Naive thymus-derived CD4-positive, alpha-beta T cell (primary cell): ENCODE results near the gene RAD23A. TPM values are rescaled to one million over a fixed set of nuclear protein-coding genes. Genes with fewer than 3 reads are reported as not detected.
A peak's percentile ranks its signal among the peaks of the same experiment; 100 is the strongest.

Experiments used
- ATAC-seq: fragments of 150-1000 bp; cut with Tn5 transposase; 2 replicates; pipeline ENCODE4 v1.10.0; 2021; ENCODE audit warnings: mild to moderate bottlenecking, moderate library complexity
- CTCF ChIA-PET: fragments of 350-600 bp; sonication (Branson Sonifier 250); formaldehyde crosslinking; loops from one replicate; lab custom pipeline; 2021; ENCODE audit warnings: antibody characterized with exemption; lab: Charles Lee
- POLR2A ChIA-PET: fragments of 350-600 bp; sonication (Branson Sonifier 250); formaldehyde crosslinking; loops from one replicate; lab custom pipeline; 2021; ENCODE audit warnings: antibody characterized with exemption, inconsistent platforms; lab: Charles Lee
- DNase-seq, 9 donors: peaks; one replicate each; pipeline versions ENCODE4 v3.0.0 to v3.0.0-alpha.2; 2020 to 2022; ENCODE audit warnings: mixed read lengths in 1 of 9
- H3K27ac ChIP-seq: one replicate; pipeline ENCODE4 v1.7.0; 2013; ENCODE audit warnings: mild to moderate bottlenecking, low read depth, low read length, moderate library complexity
- H3K27me3 ChIP-seq, 2 donors: one replicate each; pipeline ENCODE4 v1.7.0; 2013; ENCODE audit warnings: low read length in 2 of 2, mild to moderate bottlenecking in 2 of 2, moderate library complexity in 2 of 2; ENCODE audit not compliant: control insufficient read depth in 2 of 2, insufficient read depth in 2 of 2
- H3K36me3 ChIP-seq, 3 experiments: 1 replicate in 2 of 3; 2 replicates in 1 of 3; pipeline ENCODE4 v1.7.0; 2013; ENCODE audit warnings: low read length in 3 of 3, mild to moderate bottlenecking in 3 of 3, moderate library complexity in 1 of 3; ENCODE audit not compliant: insufficient read depth in 3 of 3, control insufficient read depth in 2 of 3
- H3K4me1 ChIP-seq, 2 donors: one replicate each; pipeline ENCODE4 v1.7.0; 2013; ENCODE audit warnings: low read length in 2 of 2, mild to moderate bottlenecking in 2 of 2, moderate library complexity in 1 of 2; ENCODE audit not compliant: control insufficient read depth in 2 of 2, insufficient read depth in 2 of 2
- H3K4me3 ChIP-seq: 2 replicates; pipeline ENCODE4 v1.7.0; 2013; ENCODE audit warnings: mild to moderate bottlenecking, low read length
- H3K9me3 ChIP-seq, 3 experiments: 1 replicate in 2 of 3; 2 replicates in 1 of 3; pipeline ENCODE4 v1.7.0; 2013; ENCODE audit warnings: low read length in 3 of 3; ENCODE audit not compliant: control insufficient read depth in 2 of 3
- H3K27ac Mint-ChIP-seq, 9 donors: one replicate each; pipeline ENCODE4 v1.8.0; 2020 to 2022; ENCODE audit warnings: mixed read lengths in 9 of 9, mild to moderate bottlenecking in 8 of 9, moderate library complexity in 5 of 9, inconsistent platforms in 2 of 9
- H3K27me3 Mint-ChIP-seq, 5 donors: one replicate each; pipeline ENCODE4 v1.8.0; 2021 to 2022; ENCODE audit warnings: mixed read lengths in 5 of 5, mild to moderate bottlenecking in 1 of 5
- H3K36me3 Mint-ChIP-seq, 5 donors: one replicate each; pipeline ENCODE4 v1.8.0; 2020 to 2022; ENCODE audit warnings: mixed read lengths in 5 of 5, mild to moderate bottlenecking in 3 of 5, inconsistent platforms in 1 of 5
- H3K4me1 Mint-ChIP-seq, 7 donors: one replicate each; pipeline ENCODE4 v1.8.0; 2020 to 2022; ENCODE audit warnings: mixed read lengths in 7 of 7, mild to moderate bottlenecking in 3 of 7, inconsistent platforms in 1 of 7
- H3K4me3 Mint-ChIP-seq, 10 donors: one replicate each; pipeline ENCODE4 v1.8.0; 2020 to 2022; ENCODE audit warnings: mild to moderate bottlenecking in 10 of 10, mixed read lengths in 10 of 10, moderate library complexity in 6 of 10, inconsistent platforms in 2 of 10
- H3K9me3 Mint-ChIP-seq, 11 donors: one replicate each; pipeline ENCODE4 v1.8.0; 2020 to 2022; ENCODE audit warnings: mixed read lengths in 11 of 11, mild to moderate bottlenecking in 4 of 11, inconsistent platforms in 1 of 11, moderate library complexity in 1 of 11
- intact Hi-C, 2 donors: fragments of 100-400 bp; cut with micrococcal nuclease; formaldehyde crosslinking; loops; one replicate each; pipeline ENCODE4 v1.15.1; 2023
- polyA plus RNA-seq, 2 donors: library from polyadenylated mRNA; unstranded; fragments of 300-500 nt; fragmentation: Illumina TruSeq; gene quantifications; one replicate each; pipeline ENCODE4 v1.2.3, GENCODE V29; 2021
- total RNA-seq, 6 experiments: library from RNA in 5 of 6; stranded (reverse) in 5 of 6; gene quantifications; 1 replicate in 5 of 6; 2 replicates in 1 of 6; pipeline ENCODE4 v1.2.3 and lab custom pipeline; 2021 to 2026

Gene RAD23A
- total and polyA plus RNA-seq, 7 experiments from 2014 or later, result 75.0 to 111 (median 90.5) TPM

GRCh38 chr19:12979974-12980373, 34.3 kb downstream of the RAD23A start:
- Mint-ChIP-seq H3K9me3 (peaks cover 0 to 2% (median 0%) of the 10 kb centered on the region in 11 donors), H3K27me3 (peaks cover 4 to 21% (median 16%) of the 10 kb centered on the region in 5 donors), H3K36me3 (no peaks in the 10 kb centered on the region), H3K27ac (no peak overlapping the region), H3K4me3 (no peak overlapping the region), H3K4me1 (peaks cover 2 to 7% (median 5%) of the 10 kb centered on the region in 7 donors)
- no peak overlapping the region for H3K27ac ChIP-seq
- H3K36me3 ChIP-seq, result no peaks in the 10 kb centered on the region
- H3K4me3 ChIP-seq, result no peak overlapping the region
- H3K27me3 ChIP-seq, result no peaks in the 10 kb centered on the region
- no peaks in the 10 kb centered on the region for H3K9me3 ChIP-seq
- ChIA-PET CTCF (interaction anchor here (0.6 to 5.9 kb wide), 5 partner anchors 82 to 683 kb away, joined by 3 to 75 read pairs (median 5); partner anchors contain the start of genes IER2 and STX10), POLR2A (interaction anchor here (0.6 to 1.4 kb wide), 4 partner anchors 107 to 137 kb away, joined by 3 to 4 read pairs (median 3); no protein-coding TSS in a partner anchor)
- intact Hi-C loops, result loop anchor here (2.0 to 5.0 kb wide), 3 partner anchors 283 to 607 kb away; no protein-coding TSS in a partner anchor
- no peak for DNase-seq
- peaks cover 6 to 19% of the 10 kb centered on the region in 2 donors for H3K4me1 ChIP-seq
- no peak for ATAC-seq

DNA sequence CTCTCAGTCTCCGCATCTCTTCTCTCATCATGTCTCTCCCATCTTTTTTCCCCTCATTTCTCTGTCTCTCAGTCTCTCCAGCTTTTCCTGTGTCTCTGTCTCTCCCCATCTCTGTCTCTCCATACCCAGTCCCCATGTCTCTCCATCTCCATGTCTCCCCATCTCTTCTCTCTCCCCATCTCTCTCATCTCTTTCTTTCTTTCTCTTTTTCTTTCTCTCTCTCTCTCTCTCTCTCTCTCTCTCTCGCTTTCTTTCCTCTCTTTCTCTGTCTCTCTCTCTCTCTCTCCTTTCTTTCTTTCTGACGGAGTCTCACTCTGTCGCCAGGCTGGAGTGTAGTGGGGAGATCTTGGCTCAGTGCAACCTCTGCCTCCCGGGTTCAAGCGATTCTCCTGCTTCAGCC, 37.0 kb downstream of the RAD23A start:
- H3K4me3 Mint-ChIP-seq, result no peak overlapping the region
- Histone ChIP-seq H3K4me3 (no peak overlapping the region), H3K4me1 (peaks cover 6 to 19% of the 10 kb centered on the region in 2 donors), H3K27me3 (no peaks in the 10 kb centered on the region), H3K36me3 (no peaks in the 10 kb centered on the region), H3K9me3 (no peaks in the 10 kb centered on the region), H3K27ac (no peak overlapping the region)
- DNase-seq (no peak), ATAC-seq (no peak)
- no peak overlapping the region for H3K27ac Mint-ChIP-seq
- H3K27me3 Mint-ChIP-seq, result peaks cover 2 to 17% (median 6%) of the 10 kb centered on the region in 5 donors
- no peaks in the 10 kb centered on the region for H3K36me3 Mint-ChIP-seq
- ChIA-PET CTCF (no interaction called here), POLR2A (interaction anchor here (0.9 to 1.1 kb wide), 2 partner anchors 113 to 169 kb away, joined by 3 read pairs; no protein-coding TSS in a partner anchor)
- H3K9me3 Mint-ChIP-seq, result peaks cover 0 to 2% (median 0%) of the 10 kb centered on the region in 11 donors
- intact Hi-C loops, result loop anchor here (1.0 to 2.0 kb wide), 4 partner anchors 48 to 111 kb away; no protein-coding TSS in a partner anchor
- peaks cover 2 to 13% (median 4%) of the 10 kb centered on the region in 7 donors for H3K4me1 Mint-ChIP-seq

DNA sequence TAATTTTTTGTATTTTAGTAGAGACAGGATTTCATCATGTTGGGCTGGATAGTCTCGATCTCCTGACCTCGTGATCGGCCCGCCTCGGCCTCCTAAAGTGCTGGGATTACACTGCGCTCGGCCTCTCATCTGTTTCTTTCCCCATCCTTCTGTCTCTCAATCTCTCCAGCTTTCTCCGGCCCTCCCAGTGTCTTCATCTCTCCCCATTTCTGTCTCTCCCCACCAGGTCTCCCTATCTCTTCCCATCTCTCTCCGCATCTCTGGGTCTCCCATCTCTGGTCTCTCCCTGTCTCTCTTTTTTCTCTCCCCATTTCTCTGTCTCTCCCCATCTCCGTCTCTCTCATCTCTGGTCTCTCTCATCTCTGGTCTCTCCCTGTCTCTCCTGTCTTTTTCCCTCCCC, 37.4 kb downstream of the RAD23A start:
- peaks cover 0 to 9% (median 0%) of the 10 kb centered on the region in 7 donors for H3K4me1 Mint-ChIP-seq
- Histone ChIP-seq H3K27me3 (no peaks in the 10 kb centered on the region), H3K36me3 (no peaks in the 10 kb centered on the region), H3K9me3 (no peaks in the 10 kb centered on the region), H3K4me1 (peaks cover 6 to 16% of the 10 kb centered on the region in 2 donors), H3K4me3 (no peak overlapping the region), H3K27ac (peak overlapping the region; percentile 32)
- ATAC-seq (no peak), DNase-seq (no peak)
- ChIA-PET CTCF (interaction anchor here (1.0 kb wide), 1 partner anchor 74 kb away, joined by 3 read pairs; no protein-coding TSS in a partner anchor), POLR2A (interaction anchor here (1.1 kb wide), 1 partner anchor 113 kb away, joined by 3 read pairs; no protein-coding TSS in a partner anchor)
- H3K36me3 Mint-ChIP-seq, result no peaks in the 10 kb centered on the region
- H3K27ac Mint-ChIP-seq, result no peak overlapping the region
- peaks cover 0 to 2% (median 0%) of the 10 kb centered on the region in 11 donors for H3K9me3 Mint-ChIP-seq
- H3K4me3 Mint-ChIP-seq, result no peak overlapping the region
- H3K27me3 Mint-ChIP-seq, result peaks cover 0 to 13% (median 2%) of the 10 kb centered on the region in 5 donors
- intact Hi-C loops, result loop anchor here (1.0 to 2.0 kb wide), 4 partner anchors 48 to 110 kb away; no protein-coding TSS in a partner anchor

DNA sequence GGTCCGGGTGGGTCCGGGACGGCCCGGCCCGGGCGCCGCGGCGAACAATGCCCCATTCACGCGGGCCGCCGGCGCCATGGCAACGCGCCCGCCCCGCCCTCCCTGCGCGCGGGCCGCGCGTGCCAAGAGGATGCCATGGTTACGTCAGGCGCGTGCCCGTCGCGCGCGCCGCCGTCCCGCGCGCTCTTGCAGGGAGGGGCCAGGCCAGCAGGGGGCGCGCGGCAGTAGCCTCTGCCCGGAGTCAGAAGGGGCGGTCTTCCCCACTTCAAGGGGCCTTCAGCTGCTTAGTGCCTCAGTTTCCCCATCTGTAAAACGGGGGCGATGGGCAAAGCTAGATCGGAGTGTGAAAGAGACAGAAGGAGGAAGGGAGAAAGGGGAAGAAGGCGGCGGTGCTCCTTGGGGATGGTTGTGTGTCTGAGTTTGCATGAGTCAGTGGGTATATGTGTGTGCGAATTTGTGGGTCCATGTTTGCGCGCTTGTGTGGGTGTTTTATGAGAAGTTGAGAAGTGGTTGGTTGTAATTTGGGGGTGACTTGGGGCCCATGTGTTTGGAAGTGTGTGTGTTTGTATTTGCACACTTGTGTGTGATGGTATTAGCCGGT, 38.0 kb downstream of the RAD23A start:
- peak overlapping the region; percentile 32 for H3K27ac ChIP-seq

GRCh38 chr19:12984143-12984627, 38.5 kb downstream of the RAD23A start:
- H3K27me3 ChIP-seq, result no peaks in the 10 kb centered on the region
- ChIA-PET POLR2A (no interaction called here), CTCF (interaction anchor here (0.6 to 1.4 kb wide), 5 partner anchors 9 to 78 kb away, joined by 3 to 5 read pairs (median 3); no protein-coding TSS in a partner anchor)
- intact Hi-C loops, result no loop called here
- H3K4me1 Mint-ChIP-seq, result peaks cover 0 to 9% (median 0%) of the 10 kb centered on the region in 7 donors
- no peak overlapping the region for H3K27ac ChIP-seq
- H3K36me3 ChIP-seq, result no peaks in the 10 kb centered on the region
- H3K27ac Mint-ChIP-seq, result no peak overlapping the region
- H3K4me1 ChIP-seq, result peaks cover 6 to 16% of the 10 kb centered on the region in 2 donors
- H3K9me3 ChIP-seq, result no peaks in the 10 kb centered on the region
- peaks cover 0 to 8% (median 0%) of the 10 kb centered on the region in 5 donors for H3K27me3 Mint-ChIP-seq
- no peaks in the 10 kb centered on the region for H3K36me3 Mint-ChIP-seq
- no peak overlapping the region for H3K4me3 ChIP-seq
- no peak overlapping the region for H3K4me3 Mint-ChIP-seq
- DNase-seq, result no peak
- H3K9me3 Mint-ChIP-seq, result peaks cover 0 to 1% (median 0%) of the 10 kb centered on the region in 11 donors
- no peak for ATAC-seq

More for the DNA sequence above, 38.0 kb downstream of the RAD23A start:
- ATAC-seq, result peak; percentile 94
- Mint-ChIP-seq H3K36me3 (no peaks in the 10 kb centered on the region), H3K9me3 (peaks cover 0 to 1% (median 0%) of the 10 kb centered on the region in 11 donors), H3K27me3 (peaks cover 0 to 11% (median 0%) of the 10 kb centered on the region in 5 donors), H3K4me1 (peaks cover 0 to 9% (median 0%) of the 10 kb centered on the region in 7 donors), H3K4me3 (no peak overlapping the region), H3K27ac (no peak overlapping the region)
- DNase-seq, result peak; percentile 72 to 93 (median 84)
- H3K27me3 ChIP-seq, result no peaks in the 10 kb centered on the region
- H3K36me3 ChIP-seq, result no peaks in the 10 kb centered on the region
- H3K4me1 ChIP-seq, result peaks cover 6 to 16% of the 10 kb centered on the region in 2 donors
- intact Hi-C loops, result loop anchor here (1.0 to 2.0 kb wide), 4 partner anchors 47 to 110 kb away; no protein-coding TSS in a partner anchor
- H3K4me3 ChIP-seq, result no peak overlapping the region
- CTCF ChIA-PET, result interaction anchor here (0.6 to 1.4 kb wide), 4 partner anchors 10 to 74 kb away, joined by 3 to 5 read pairs (median 3); no protein-coding TSS in a partner anchor
- POLR2A ChIA-PET, result no interaction called here
- H3K9me3 ChIP-seq, result no peaks in the 10 kb centered on the region

DNA sequence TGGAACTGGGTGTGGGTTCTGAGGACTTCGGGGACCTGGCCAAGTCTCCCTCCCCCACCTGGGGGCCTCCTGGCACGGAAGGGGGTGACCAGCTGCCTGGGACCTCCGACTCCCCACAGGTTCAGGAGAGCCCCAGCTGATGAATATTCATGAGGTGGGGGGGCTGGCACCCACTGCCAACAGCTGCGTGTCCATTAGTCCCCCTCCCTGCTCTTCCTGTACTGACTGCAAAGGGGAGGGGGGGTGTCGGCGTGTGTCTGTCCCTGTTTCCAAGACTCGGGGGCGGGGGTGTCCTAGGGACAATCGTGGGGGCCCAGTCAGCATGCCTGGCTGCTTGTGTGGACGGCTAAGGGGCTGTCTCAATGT, 39.0 kb downstream of the RAD23A start:
- peaks cover 0 to 8% (median 0%) of the 10 kb centered on the region in 5 donors for H3K27me3 Mint-ChIP-seq
- H3K9me3 ChIP-seq, result no peaks in the 10 kb centered on the region
- H3K27me3 ChIP-seq, result no peaks in the 10 kb centered on the region
- peaks cover 6 to 16% of the 10 kb centered on the region in 2 donors for H3K4me1 ChIP-seq
- POLR2A ChIA-PET, result no interaction called here
- H3K4me3 ChIP-seq, result no peak overlapping the region
- no peak overlapping the region for H3K27ac ChIP-seq
- ATAC-seq (no peak), DNase-seq (no peak)
- intact Hi-C loops, result no loop called here
- H3K36me3 ChIP-seq, result no peaks in the 10 kb centered on the region
- H3K4me1 Mint-ChIP-seq, result peaks cover 0 to 9% (median 0%) of the 10 kb centered on the region in 7 donors
- CTCF ChIA-PET, result interaction anchor here (0.8 to 1.6 kb wide), 4 partner anchors 9 to 109 kb away, joined by 3 to 5 read pairs (median 3); no protein-coding TSS in a partner anchor
- H3K27ac Mint-ChIP-seq, result peak overlapping the region in 1 of 9 donors; percentile 22
- H3K9me3 Mint-ChIP-seq, result peaks cover 0 to 1% (median 0%) of the 10 kb centered on the region in 11 donors
- no peaks in the 10 kb centered on the region for H3K36me3 Mint-ChIP-seq
- no peak overlapping the region for H3K4me3 Mint-ChIP-seq
